GM10266 (cell line): ENCODE data around the gene KCNQ1OT1.

Experiments used
- DNase-seq: peaks from one replicate; pipeline ENCODE4 v3.0.0; 2012; ENCODE audit errors: extremely low spot score
- CTCF ChIP-seq: IDR thresholded peaks from 2 replicates; pipeline ENCODE4 v1.5.1; 2012; ENCODE audit warnings: mild to moderate bottlenecking, low read depth; ENCODE audit not compliant: control insufficient read depth, insufficient read depth; ENCODE audit errors: missing control alignments

The KCNQ1OT1 gene

GRCh38 chr11:2569731-2570210, 130.0 kb downstream of the KCNQ1OT1 start:
- DNase-seq, result no peak
- no peak for TF ChIP-seq CTCF

- DNase-seq, result no peak
- TF ChIP-seq CTCF, result no peak
Measured at GRCh38 chr11:2569321-2569721, 130.5 kb downstream of the KCNQ1OT1 start.

GRCh38 chr11:2567026-2567671, 132.6 kb downstream of the KCNQ1OT1 start:
- TF ChIP-seq CTCF, result no peak
- DNase-seq, result no peak

- DNase-seq, result no peak
- TF ChIP-seq CTCF, result peak; percentile 32
Measured at GRCh38 chr11:2566223-2567025, 133.4 kb downstream of the KCNQ1OT1 start.

- no peak for DNase-seq
- no peak for TF ChIP-seq CTCF
Measured at GRCh38 chr11:2565447-2566222, 134.2 kb downstream of the KCNQ1OT1 start.

GRCh38 chr11:2564588-2565425, 135.0 kb downstream of the KCNQ1OT1 start:
- no peak for TF ChIP-seq CTCF
- no peak for DNase-seq
